Hepatocyte (in vitro differentiated cells): ENCODE data around the gene WASL.

ENCODE experiments used
- CTCF ChIP-seq: fragments of 200-600 bp; sonication (generic); IDR thresholded peaks from 2 replicates; pipeline ENCODE4 v1.5.1; 2016; ENCODE audit warnings: antibody characterized with exemption, mild to moderate bottlenecking; ENCODE audit not compliant: poor library complexity
- EZH2phosphoT487 ChIP-seq: fragments of 200-600 bp; sonication (generic); IDR thresholded peaks from one replicate; pipeline ENCODE4 v1.6.1; 2018; ENCODE audit warnings: antibody characterized with exemption, mild to moderate bottlenecking, low read depth, moderate library complexity; ENCODE audit not compliant: unreplicated experiment, severe bottlenecking

GRCh38 chr7:123679614-123680013 is 69.2 kb downstream of the WASL start:
- TF ChIP-seq CTCF (no peak), EZH2phosphoT487 (no peak)
